HepG2 (cell line): ENCODE results near the gene GDF7. TPM values are rescaled to one million over a fixed set of nuclear protein-coding genes. Genes with fewer than 3 reads are reported as not detected.

Experiments
- ATAC-seq: fragments of 200-7000 bp; cut with Tn5 transposase; 3 replicates; pipeline ENCODE4 v1.9.1; 2020; ENCODE audit warnings: mild to moderate bottlenecking, moderate library complexity
- BruUV-seq: library from RNA; stranded (reverse); fragments of 400-500 nt; replicated peaks from 2 replicates; lab custom pipeline; 2021; lab: Mats Ljungman, UMichigan
- CTCF ChIA-PET: fragments of 300-600 bp; formaldehyde crosslinking; extraction: SDS; loops from one replicate; lab custom pipeline; 2021; ENCODE audit warnings: low total read pairs, inconsistent platforms, low intra/inter-chr PET ratio; lab: Yijun Ruan, JAX
- POLR2A ChIA-PET: fragments of 350-600 bp; sonication (Branson Sonifier 250); formaldehyde crosslinking; loops from one replicate; lab custom pipeline; 2020; ENCODE audit warnings: antibody characterized with exemption, inconsistent platforms; lab: Yijun Ruan, JAX
- DNase-seq: peaks from one replicate; pipeline ENCODE4 v3.0.0-alpha.2; 2015; ENCODE audit warnings: low spot score
- FAIRE-seq: peaks from 3 replicates; lab custom pipeline; 2011; peaks lifted over from hg19 to GRCh38; lab: Jason Lieb, UNC
- H2AFZ ChIP-seq: one replicate; pipeline ENCODE4 v1.6.1; 2011; ENCODE audit warnings: low read length, inconsistent platforms
- H3K27ac ChIP-seq: fragments of 300-600 bp; 3 replicates; pipeline ENCODE4 v1.8.0; 2011; ENCODE audit warnings: mixed run types, mild to moderate bottlenecking, mixed read lengths, low read length, inconsistent platforms; ENCODE audit not compliant: insufficient read depth; ENCODE audit errors: extremely low read length
- H3K27me3 ChIP-seq, 2 experiments: fragments of 200-600 bp in 1 of 2; 2 replicates in 1 of 2; 3 replicates in 1 of 2; pipeline versions ENCODE4 v1.6.0 to v1.8.0; 2011; ENCODE audit warnings: low read length in 2 of 2, mild to moderate bottlenecking in 2 of 2, moderate library complexity in 2 of 2, inconsistent platforms in 1 of 2; ENCODE audit not compliant: insufficient read depth in 2 of 2, control insufficient read depth in 1 of 2
- H3K36me3 ChIP-seq, 2 experiments: fragments of 200-600 bp in 1 of 2; replicated peaks in 1 of 2; 2 replicates in 1 of 2; 3 replicates in 1 of 2; pipeline versions ENCODE4 v1.5.1 to v1.8.0; 2011; ENCODE audit warnings: low read length in 2 of 2, inconsistent platforms in 1 of 2; ENCODE audit not compliant: insufficient read depth in 2 of 2, control insufficient read depth in 1 of 2
- H3K4me1 ChIP-seq: 2 replicates; pipeline ENCODE4 v1.5.1; 2012; ENCODE audit warnings: low read length, inconsistent platforms; ENCODE audit not compliant: insufficient read depth
- H3K4me2 ChIP-seq: 2 replicates; pipeline ENCODE4 v1.6.0; 2011; ENCODE audit warnings: low read depth, low read length, inconsistent platforms
- H3K4me3 ChIP-seq, 3 experiments: fragments of 200-600 bp in 1 of 3; sonication (generic), shearing (Covaris generic) in 1 of 3; replicated peaks in 1 of 3; 2 replicates each; pipeline ENCODE4 v1.5.1; 2011 to 2016; ENCODE audit warnings: low read length in 3 of 3, inconsistent platforms in 2 of 3, low read depth in 2 of 3, mild to moderate bottlenecking in 2 of 3, control low read depth in 1 of 3, mixed read lengths in 1 of 3; ENCODE audit not compliant: insufficient read depth in 1 of 3
- H3K79me2 ChIP-seq: one replicate; pipeline ENCODE4 v1.6.1; 2011; ENCODE audit warnings: low read length, inconsistent platforms; ENCODE audit not compliant: insufficient read depth
- H3K9ac ChIP-seq: 2 replicates; pipeline ENCODE4 v1.6.0; 2011; ENCODE audit warnings: mild to moderate bottlenecking, low read depth, low read length, inconsistent platforms; ENCODE audit not compliant: insufficient read depth
- H3K9me3 ChIP-seq: 2 replicates; pipeline ENCODE4 v1.5.1; 2012; ENCODE audit warnings: mild to moderate bottlenecking, low read length
- H4K20me1 ChIP-seq: 2 replicates; pipeline ENCODE4 v1.6.0; 2011; ENCODE audit warnings: inconsistent platforms, mild to moderate bottlenecking, low read length, moderate library complexity; ENCODE audit not compliant: insufficient read depth
- KDM4B ChIP-seq: sonication (generic); formaldehyde crosslinking; IDR thresholded peaks from 2 replicates; pipeline ENCODE4 v1.4.0; 2020; ENCODE audit warnings: missing genetic modification reagents
- RBFOX2 ChIP-seq: fragments of 200-400 bp; formaldehyde crosslinking; IDR thresholded peaks from 2 replicates; pipeline ENCODE4 v1.6.1; 2017; ENCODE audit warnings: low read depth, mild to moderate bottlenecking, low read length
- WGBS: methylation state at CpG from one replicate; pipeline ENCODE4 v1.1.6; 2017; ENCODE audit warnings: low lambda C conversion rate; 5-methylcytosine and 5-hydroxymethylcytosine counted together
- in situ Hi-C: cut with HindIII; loops from 2 replicates; pipeline ENCODE4 v1.10.0; 2017; ENCODE audit warnings: low pct_unique_long_range_greater_than_20kb; ENCODE audit not compliant: extremely low pct_ligation_motif_present
- intact Hi-C: fragments of 100-400 bp; cut with micrococcal nuclease; formaldehyde crosslinking; loops from one replicate; pipeline ENCODE4 v1.10.0; 2022; ENCODE audit not compliant: unreplicated experiment
- polyA plus RNA-seq, 8 experiments: library from polyadenylated mRNA; depleted of rRNA in 3 of 8; stranded (reverse) in 7 of 8; unstranded in 1 of 8; fragments of >200 nt; fragmentation: Illumina TruSeq in 4 of 8; extraction: Trizol in 4 of 8; gene quantifications; 2 replicates each; pipeline versions ENCODE4 v1.2.1 to v1.2.3, GENCODE V29; 2011 to 2016; ENCODE audit warnings: low read depth in 4 of 8, missing spikeins in 1 of 8, mixed read lengths in 1 of 8; ENCODE audit not compliant: insufficient read depth in 1 of 8
- total RNA-seq, 5 experiments: library from RNA; depleted of rRNA; stranded (reverse); fragments of >200 nt; fragmentation: Illumina TruSeq; extraction: Trizol; gene quantifications; 2 replicates each; pipeline ENCODE4 v1.2.3, GENCODE V29; 2016; ENCODE audit warnings: low read depth in 1 of 5
- TF ChIP-seq, protein P1 (sequence below): IDR thresholded peaks from 2 replicates; pipeline ENCODE4 v1.6.1; 2016; ENCODE audit warnings: mild to moderate bottlenecking

GDF7 gene
- total and polyA plus RNA-seq, 2 of the 13 experiments (the other 11 are each of a cell fraction or from before 2014, with no cell fraction given), result 1.6 to 15.0 TPM

DNA sequence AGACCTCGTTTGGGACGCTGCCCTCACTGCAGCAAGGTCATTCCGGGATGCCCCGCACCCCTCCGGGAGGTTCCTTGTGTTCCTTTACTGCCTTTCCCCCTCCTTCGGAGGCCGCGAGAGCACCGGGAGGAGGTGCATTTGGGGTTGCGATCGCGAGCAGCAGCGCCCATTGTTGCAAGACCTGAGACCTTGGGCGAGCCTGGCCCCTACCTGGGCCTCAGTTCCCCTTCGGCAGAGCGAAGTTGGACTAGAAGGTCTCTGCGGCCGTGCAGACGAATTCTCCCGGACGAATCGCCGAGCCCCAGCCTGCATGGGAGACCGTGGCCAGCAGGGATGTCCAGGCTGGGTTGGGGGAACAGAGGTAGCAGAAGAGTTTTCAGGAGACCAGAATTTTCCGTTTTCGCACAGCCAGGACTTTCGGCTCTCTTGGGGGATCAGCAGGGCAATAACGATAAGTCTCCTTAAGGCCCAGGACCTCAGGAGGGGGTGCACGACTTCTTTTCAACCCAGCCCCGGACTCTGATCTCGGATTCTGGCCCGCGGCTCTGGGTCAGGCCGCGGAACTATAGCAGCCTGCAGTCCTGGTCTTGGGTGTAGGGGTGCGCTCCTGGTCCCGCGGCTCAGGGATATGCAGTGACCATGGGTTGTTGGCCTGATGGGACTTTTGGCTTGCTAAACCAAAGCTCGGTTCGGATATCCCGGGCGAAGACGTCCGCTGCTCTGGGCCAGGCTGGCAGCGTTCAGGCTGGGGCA, 2.8 kb downstream of the GDF7 start (continued):
- TF ChIP-seq, protein P1, sequence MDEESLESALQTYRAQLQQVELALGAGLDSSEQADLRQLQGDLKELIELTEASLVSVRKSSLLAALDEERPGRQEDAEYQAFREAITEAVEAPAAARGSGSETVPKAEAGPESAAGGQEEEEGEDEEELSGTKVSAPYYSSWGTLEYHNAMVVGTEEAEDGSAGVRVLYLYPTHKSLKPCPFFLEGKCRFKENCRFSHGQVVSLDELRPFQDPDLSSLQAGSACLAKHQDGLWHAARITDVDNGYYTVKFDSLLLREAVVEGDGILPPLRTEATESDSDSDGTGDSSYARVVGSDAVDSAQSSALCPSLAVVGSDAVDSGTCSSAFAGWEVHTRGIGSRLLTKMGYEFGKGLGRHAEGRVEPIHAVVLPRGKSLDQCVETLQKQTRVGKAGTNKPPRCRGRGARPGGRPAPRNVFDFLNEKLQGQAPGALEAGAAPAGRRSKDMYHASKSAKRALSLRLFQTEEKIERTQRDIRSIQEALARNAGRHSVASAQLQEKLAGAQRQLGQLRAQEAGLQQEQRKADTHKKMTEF (CRISPR knock-in tag), result no peak

GRCh38 chr2:20670315-20671035, 3.5 kb downstream of the GDF7 start:
- Histone ChIP-seq H3K27me3 (peaks cover 4 to 7% of the 10 kb centered on the region in 2 experiments; a peak in 4 of 5 replicates), H3K9ac (no peak overlapping the region), H3K27ac (no peak overlapping the region), H3K4me2 (no peak overlapping the region), H4K20me1 (no peaks in the 10 kb centered on the region), H3K9me3 (no peaks in the 10 kb centered on the region), H2AFZ (no peak overlapping the region), H3K4me1 (peaks cover 41% of the 10 kb centered on the region), H3K4me3 (no peak overlapping the region), H3K79me2 (peaks cover 17% of the 10 kb centered on the region), H3K36me3 (peaks cover 0 to 7% of the 10 kb centered on the region in 2 experiments; a peak in 2 of 5 replicates)
- 97% methylated on average over 75 of the region's 83 CpGs for WGBS
- in situ Hi-C loops (loop anchor here (25.0 kb wide), 1 partner anchor 292 kb away; no protein-coding TSS in a partner anchor), intact Hi-C loops (no loop called here)
- ATAC-seq, result no peak
- TF ChIP-seq RBFOX2, result peak; percentile 22; the same call in 1 of the 2 replicates
- no peak for TF ChIP-seq KDM4B (CRISPR knock-in tag)
- POLR2A ChIA-PET, result no interaction called here
- CTCF ChIA-PET, result no interaction called here
- FAIRE-seq, result no peak
- BruUV-seq, result no TSS peak
- no peak for DNase-seq
